Kidney (tissue), 14 donors: ENCODE data around the gene SMAD3. TPM values are rescaled to one million over a fixed set of nuclear protein-coding genes. Genes with fewer than 3 reads are reported as not detected.
A peak's percentile ranks its signal among the peaks of the same experiment; 100 is the strongest.

Experiments
- DNase-seq, 5 donors: peaks; one replicate each; pipeline ENCODE4 v3.0.0-alpha.2; 2013 to 2020
- FAIRE-seq: peaks from 2 replicates; lab custom pipeline; 2012; peaks lifted over from hg19 to GRCh38; lab: Jason Lieb, UNC
- H3K27ac ChIP-seq, 2 donors: one replicate each; pipeline ENCODE4 v1.7.0; 2013; ENCODE audit warnings: low read depth in 2 of 2, low read length in 2 of 2, inconsistent platforms in 1 of 2
- H3K27me3 ChIP-seq: one replicate; pipeline ENCODE4 v1.7.1; 2013; ENCODE audit warnings: low read length, inconsistent platforms; ENCODE audit not compliant: control insufficient read depth, insufficient read depth
- H3K36me3 ChIP-seq, 3 donors: one replicate each; pipeline versions ENCODE4 v1.7.0 to v1.7.1; 2013; ENCODE audit warnings: low read length in 3 of 3, control low read depth in 1 of 3, inconsistent platforms in 1 of 3; ENCODE audit not compliant: insufficient read depth in 3 of 3, control insufficient read depth in 2 of 3
- H3K4me1 ChIP-seq, 3 donors: one replicate each; pipeline versions ENCODE4 v1.7.0 to v1.7.1; 2013; ENCODE audit warnings: low read length in 3 of 3, inconsistent platforms in 1 of 3, low read depth in 1 of 3; ENCODE audit not compliant: control insufficient read depth in 2 of 3, insufficient read depth in 2 of 3
- H3K4me3 ChIP-seq, 3 donors: one replicate each; pipeline versions ENCODE4 v1.7.0 to v1.8.1; 2013; ENCODE audit warnings: low read length in 3 of 3, control low read depth in 1 of 3, inconsistent platforms in 1 of 3
- H3K9ac ChIP-seq, 3 donors: one replicate each; pipeline versions ENCODE4 v1.7.0 to v1.7.1; 2013; ENCODE audit warnings: low read length in 3 of 3, control low read depth in 1 of 3, inconsistent platforms in 1 of 3
- H3K9me3 ChIP-seq, 3 donors: one replicate each; pipeline versions ENCODE4 v1.7.0 to v1.7.1; 2013; ENCODE audit warnings: low read length in 3 of 3, control low read depth in 1 of 3, inconsistent platforms in 1 of 3; ENCODE audit not compliant: control insufficient read depth in 2 of 3, insufficient read depth in 1 of 3
- intact Hi-C: fragments of 100-400 bp; cut with DNase I; formaldehyde crosslinking; loops from one replicate; pipeline ENCODE4 v1.11.1; 2022
- polyA plus RNA-seq: library from polyadenylated mRNA; stranded (reverse); fragments of 350-450 nt; fragmentation: Illumina TruSeq; extraction: RNeasy Lipid Tissue Mini Kit (QIAGEN cat#74804); gene quantifications from one replicate; pipeline ENCODE4 v1.2.3, GENCODE V29; 2014; ENCODE audit warnings: low read depth, low replicate concordance; ENCODE audit not compliant: insufficient read depth
- total RNA-seq: library from RNA; stranded (reverse); fragmentation: NEBNext Ultra II Directional; extraction: Animal tissue kit (Norgen Biotek cat#: 25700); gene quantifications from one replicate; pipeline ENCODE4 v1.2.1, GENCODE V29; 2021
- TF ChIP-seq, protein P1 (sequence below): IDR thresholded peaks from 3 replicates; pipeline ENCODE4 v1.5.1; 2012; ENCODE audit warnings: mild to moderate bottlenecking, moderate library complexity, borderline replicate concordance; ENCODE audit not compliant: insufficient read depth; ENCODE audit errors: extremely low read depth
- donor health status: control.
- donor health status: control.
- donor health status: control.
- donor health status: control.
- donor health status: control.
- donor health status: DM: yes; HTN: yes; CAD: no.
- donor health status: Normal renal cell carcinoma (clear cell type).

The SMAD3 gene
- total and polyA plus RNA-seq, 2 donors from 2014 or later: 10.1 to 58.2 TPM

DNA sequence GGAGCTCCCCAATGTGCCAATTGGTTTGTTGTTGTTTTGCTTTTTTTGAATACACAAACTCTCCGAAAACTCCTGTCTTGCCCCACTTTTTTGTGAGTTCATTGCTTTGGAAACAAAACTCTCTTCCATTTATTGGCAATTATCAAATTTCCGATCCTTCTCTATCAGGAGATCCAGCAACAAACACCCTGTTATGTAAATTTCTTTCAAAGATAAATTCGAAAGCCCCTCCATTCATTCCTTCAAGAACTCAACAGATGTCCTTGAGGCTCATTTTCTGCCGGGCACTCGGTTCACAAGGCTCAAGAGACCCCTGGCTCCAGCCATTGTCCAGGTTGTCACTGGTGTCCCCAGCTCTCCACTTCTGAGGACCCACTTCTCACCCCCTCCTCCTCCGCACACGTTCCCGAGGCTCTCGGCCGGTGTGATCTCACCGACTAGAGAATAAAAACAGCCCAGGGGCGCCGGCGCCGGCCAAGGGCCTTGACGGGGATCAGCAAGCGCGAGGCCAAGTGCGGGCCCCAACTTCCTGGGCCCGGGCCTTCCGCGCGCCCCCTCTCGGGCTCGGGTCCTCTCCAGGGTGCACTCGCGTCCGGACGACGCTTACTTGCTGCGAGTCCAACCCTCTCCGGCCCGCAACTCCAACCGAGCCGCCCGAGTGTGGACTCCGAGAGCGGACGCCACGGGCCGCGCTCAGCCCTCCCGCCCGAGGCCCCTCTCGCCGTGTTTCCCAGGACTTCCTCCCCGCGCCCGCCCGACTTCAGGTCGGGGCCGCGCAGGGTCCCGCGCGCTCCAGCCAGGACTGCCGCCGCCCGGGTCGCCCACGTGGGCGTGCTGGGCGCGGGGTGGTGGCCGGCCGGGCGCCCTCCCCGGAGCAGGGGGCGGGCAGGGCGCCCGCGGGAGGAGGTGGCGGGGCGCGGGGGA lies 533 bp upstream of the SMAD3 start:
- Histone ChIP-seq H3K27me3 (no peaks in the 10 kb centered on the region), H3K36me3 (no peaks in the 10 kb centered on the region), H3K9me3 (no peaks in the 10 kb centered on the region), H3K4me3 (peak overlapping the region; percentile 11 to 57 (median 37)), H3K4me1 (peaks cover 2 to 33% (median 31%) of the 10 kb centered on the region in 3 donors), H3K9ac (peak overlapping the region in 2 of 3 donors; percentile 37 to 80), H3K27ac (peak overlapping the region; percentile 74 to 82)
- intact Hi-C loops: no loop called here
- no peak for FAIRE-seq
- peak in 2 of 5 donors; percentile 75 to 87 for DNase-seq
- TF ChIP-seq, protein P1, sequence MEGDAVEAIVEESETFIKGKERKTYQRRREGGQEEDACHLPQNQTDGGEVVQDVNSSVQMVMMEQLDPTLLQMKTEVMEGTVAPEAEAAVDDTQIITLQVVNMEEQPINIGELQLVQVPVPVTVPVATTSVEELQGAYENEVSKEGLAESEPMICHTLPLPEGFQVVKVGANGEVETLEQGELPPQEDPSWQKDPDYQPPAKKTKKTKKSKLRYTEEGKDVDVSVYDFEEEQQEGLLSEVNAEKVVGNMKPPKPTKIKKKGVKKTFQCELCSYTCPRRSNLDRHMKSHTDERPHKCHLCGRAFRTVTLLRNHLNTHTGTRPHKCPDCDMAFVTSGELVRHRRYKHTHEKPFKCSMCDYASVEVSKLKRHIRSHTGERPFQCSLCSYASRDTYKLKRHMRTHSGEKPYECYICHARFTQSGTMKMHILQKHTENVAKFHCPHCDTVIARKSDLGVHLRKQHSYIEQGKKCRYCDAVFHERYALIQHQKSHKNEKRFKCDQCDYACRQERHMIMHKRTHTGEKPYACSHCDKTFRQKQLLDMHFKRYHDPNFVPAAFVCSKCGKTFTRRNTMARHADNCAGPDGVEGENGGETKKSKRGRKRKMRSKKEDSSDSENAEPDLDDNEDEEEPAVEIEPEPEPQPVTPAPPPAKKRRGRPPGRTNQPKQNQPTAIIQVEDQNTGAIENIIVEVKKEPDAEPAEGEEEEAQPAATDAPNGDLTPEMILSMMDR: no peak

- TF ChIP-seq, protein P1: no peak
- peaks cover 2 to 45% (median 36%) of the 10 kb centered on the region in 3 donors for H3K4me1 ChIP-seq
- intact Hi-C loops: no loop called here
- H3K9ac ChIP-seq: peak overlapping the region; percentile 28 to 94 (median 78)
- no peak for FAIRE-seq
- DNase-seq: peak in 4 of 5 donors; percentile 43 to 81 (median 70)
- no peaks in the 10 kb centered on the region for H3K9me3 ChIP-seq
- H3K36me3 ChIP-seq: peaks cover 0 to 7% (median 0%) of the 10 kb centered on the region in 3 donors
- no peaks in the 10 kb centered on the region for H3K27me3 ChIP-seq
- peak overlapping the region; percentile 70 to 79 for H3K27ac ChIP-seq
- peak overlapping the region; percentile 60 to 90 (median 85) for H3K4me3 ChIP-seq
Measured at GRCh38 chr15:67066041-67066958, 898 bp downstream of the SMAD3 start.

DNA sequence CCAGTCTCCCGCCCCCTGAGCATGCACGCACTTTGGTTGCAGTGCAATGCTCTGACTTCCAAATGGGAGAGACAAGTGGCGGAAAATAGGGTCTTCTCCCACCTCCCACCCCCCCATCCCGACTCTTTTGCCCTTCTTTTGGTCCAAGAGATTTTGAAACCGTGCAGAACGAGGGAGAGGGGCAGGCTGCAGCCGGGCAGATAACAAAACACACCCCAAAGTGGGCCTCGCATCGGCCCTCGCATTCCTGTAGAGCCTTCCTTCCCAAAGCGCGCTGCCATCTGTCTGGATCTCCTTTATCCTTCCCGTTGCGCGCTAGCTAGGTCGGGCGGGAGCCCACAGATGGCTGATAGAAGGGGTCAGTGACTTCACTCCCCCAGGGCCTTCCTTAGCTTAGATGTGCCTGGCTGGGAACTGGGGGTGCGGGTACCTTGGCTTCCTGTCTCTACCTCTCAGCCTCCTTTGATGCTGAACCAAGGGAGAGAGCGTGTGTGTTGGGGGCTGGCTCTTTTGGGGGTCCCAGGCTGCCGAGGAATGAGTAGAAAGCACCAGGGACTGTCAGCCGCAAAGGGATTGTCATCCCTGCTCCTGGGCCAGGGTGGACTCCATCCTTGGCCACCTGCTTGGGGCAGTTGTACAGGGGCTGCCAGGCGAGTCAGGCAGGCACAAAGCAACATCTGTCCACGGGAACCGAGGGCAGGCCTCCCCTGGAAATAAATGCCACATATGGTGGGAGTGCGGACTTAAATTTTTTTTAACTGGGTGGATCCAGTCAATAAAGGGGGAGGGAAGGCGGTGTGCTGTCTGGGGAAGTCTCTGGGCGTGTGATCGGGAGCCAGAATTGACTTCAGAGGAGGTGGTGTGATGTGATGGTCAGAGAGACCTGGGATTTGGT lies 1.8 kb downstream of the SMAD3 start:
- H3K27me3 ChIP-seq: no peaks in the 10 kb centered on the region
- peak overlapping the region; percentile 34 to 94 (median 78) for H3K9ac ChIP-seq
- H3K36me3 ChIP-seq: peaks cover 0 to 7% (median 0%) of the 10 kb centered on the region in 3 donors
- intact Hi-C loops: no loop called here
- H3K27ac ChIP-seq: peak overlapping the region; percentile 70 to 79
- peak in 4 of 5 donors; percentile 39 to 68 (median 60) for DNase-seq
- H3K9me3 ChIP-seq: no peaks in the 10 kb centered on the region
- no peak for FAIRE-seq
- TF ChIP-seq, protein P1: no peak
- H3K4me1 ChIP-seq: peaks cover 2 to 41% (median 34%) of the 10 kb centered on the region in 3 donors
- H3K4me3 ChIP-seq: peak overlapping the region; percentile 60 to 90 (median 85)
